ENCODE data around the gene SULT1B1.
"Not testable (repeated sequence)": the region's sequence is repeated elsewhere in the genome, so short reads cannot be mapped to it uniquely, and the experiment has no call there.

The SULT1B1 gene

DNA sequence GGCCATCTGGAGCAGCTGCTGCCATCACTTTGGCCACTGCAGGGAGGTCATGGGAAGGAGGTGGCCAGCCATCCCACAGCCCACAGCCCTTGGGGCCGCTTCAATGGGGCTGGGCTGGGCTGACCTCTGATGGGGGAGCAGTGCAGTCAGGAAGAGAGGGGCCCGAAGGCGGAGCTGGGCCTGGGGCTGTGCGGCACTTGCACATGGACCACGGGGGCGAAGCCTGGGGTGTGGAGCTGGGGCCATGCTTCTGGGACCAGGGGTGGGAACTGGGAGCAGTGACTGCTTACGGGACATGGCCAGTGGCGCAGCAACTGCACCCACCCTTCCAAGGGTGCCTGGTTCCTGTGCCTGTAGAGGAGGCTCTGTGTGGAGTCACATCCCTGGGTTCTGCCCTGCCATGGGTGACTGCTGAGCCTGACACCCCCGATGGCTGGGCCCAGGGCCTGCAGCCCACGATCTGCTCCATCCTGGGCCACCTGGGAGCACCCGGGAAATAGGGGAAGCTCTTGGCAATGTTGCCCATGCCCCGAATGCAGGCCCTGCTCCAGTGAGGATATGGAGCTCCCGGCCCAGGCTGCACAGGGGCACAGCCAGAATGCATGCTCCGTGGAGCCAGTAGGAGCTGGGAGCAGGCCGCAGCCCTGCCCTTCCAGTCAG lies 22.4 kb upstream of the SULT1B1 start:
- H3K27ac ChIP-seq: no peak overlapping the region

GRCh38 chr4:69781458-69782418 lies 21.3 kb upstream of the SULT1B1 start:
- TF ChIP-seq, protein P1, sequence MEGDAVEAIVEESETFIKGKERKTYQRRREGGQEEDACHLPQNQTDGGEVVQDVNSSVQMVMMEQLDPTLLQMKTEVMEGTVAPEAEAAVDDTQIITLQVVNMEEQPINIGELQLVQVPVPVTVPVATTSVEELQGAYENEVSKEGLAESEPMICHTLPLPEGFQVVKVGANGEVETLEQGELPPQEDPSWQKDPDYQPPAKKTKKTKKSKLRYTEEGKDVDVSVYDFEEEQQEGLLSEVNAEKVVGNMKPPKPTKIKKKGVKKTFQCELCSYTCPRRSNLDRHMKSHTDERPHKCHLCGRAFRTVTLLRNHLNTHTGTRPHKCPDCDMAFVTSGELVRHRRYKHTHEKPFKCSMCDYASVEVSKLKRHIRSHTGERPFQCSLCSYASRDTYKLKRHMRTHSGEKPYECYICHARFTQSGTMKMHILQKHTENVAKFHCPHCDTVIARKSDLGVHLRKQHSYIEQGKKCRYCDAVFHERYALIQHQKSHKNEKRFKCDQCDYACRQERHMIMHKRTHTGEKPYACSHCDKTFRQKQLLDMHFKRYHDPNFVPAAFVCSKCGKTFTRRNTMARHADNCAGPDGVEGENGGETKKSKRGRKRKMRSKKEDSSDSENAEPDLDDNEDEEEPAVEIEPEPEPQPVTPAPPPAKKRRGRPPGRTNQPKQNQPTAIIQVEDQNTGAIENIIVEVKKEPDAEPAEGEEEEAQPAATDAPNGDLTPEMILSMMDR (conservative IDR thresholded peaks at IDR 0.05): no peak

More for the DNA sequence above, 22.4 kb upstream of the SULT1B1 start:
- TF ChIP-seq, protein P1 (conservative IDR thresholded peaks at IDR 0.05): no peak

GRCh38 chr4:69780141-69780540 lies 19.7 kb upstream of the SULT1B1 start:
- no peak overlapping the region for H3K27ac ChIP-seq
- TF ChIP-seq, protein P1 (conservative IDR thresholded peaks at IDR 0.05): no peak

More at GRCh38 chr4:69781458-69782418, 21.3 kb upstream of the SULT1B1 start:
- no peak overlapping the region for H3K27ac ChIP-seq

DNA sequence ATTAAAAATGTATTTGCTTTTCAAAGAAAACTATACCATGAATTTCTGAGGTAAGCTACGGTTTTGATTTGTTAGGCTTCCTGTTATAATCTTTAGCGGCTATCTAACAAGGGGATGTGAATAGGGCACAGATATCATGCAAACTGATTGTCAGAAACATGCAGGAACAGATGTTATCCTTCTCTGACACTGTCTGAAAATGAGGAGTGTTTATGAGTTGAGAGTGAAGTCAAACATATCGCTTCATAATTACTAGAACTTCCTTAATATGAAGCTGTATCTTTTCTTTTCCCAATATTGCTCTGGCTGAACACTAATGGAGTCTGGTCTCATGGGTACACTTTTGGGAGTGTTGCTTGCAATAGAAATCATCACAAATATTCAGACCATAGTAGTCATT lies 16.3 kb upstream of the SULT1B1 start:
- TF ChIP-seq, protein P1 (conservative IDR thresholded peaks at IDR 0.05): no peak
- no peak overlapping the region for H3K27ac ChIP-seq

GRCh38 chr4:69775321-69775867 lies 15.0 kb upstream of the SULT1B1 start:
- TF ChIP-seq, protein P1 (conservative IDR thresholded peaks at IDR 0.05): no peak

DNA sequence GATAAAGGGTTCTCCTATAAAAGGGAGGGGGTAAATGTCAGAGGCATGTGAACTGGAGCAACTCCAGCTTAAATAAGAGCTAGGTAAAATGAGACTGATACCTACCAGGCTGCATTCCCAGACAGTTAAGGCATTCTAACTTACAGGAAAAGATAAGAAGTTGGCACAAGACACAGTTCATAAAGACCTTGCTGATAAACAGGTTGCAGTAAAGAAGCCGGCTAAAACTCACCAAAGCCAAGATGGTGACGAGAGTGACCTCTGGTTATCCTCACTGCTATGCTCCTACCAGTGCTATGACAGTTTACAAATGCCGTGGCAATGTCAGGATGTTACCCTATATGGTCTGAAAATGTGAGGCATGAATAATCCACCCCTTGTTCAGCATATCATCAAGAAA lies 13.1 kb upstream of the SULT1B1 start:
- TF ChIP-seq, protein P1 (conservative IDR thresholded peaks at IDR 0.05): no peak
- H3K27ac ChIP-seq: peak overlapping the region; percentile 13; the same call in 1 of the 2 replicates

More at GRCh38 chr4:69775321-69775867, 15.0 kb upstream of the SULT1B1 start:
- no peak overlapping the region for H3K27ac ChIP-seq

GRCh38 chr4:69768554-69768953 lies 8.1 kb upstream of the SULT1B1 start:
- not testable (repeated sequence) for H3K27ac ChIP-seq
